ENCODE measurements around the gene EMC9.
A peak's percentile ranks its signal among the peaks of the same experiment; 100 is the strongest.

Gene EMC9

DNA sequence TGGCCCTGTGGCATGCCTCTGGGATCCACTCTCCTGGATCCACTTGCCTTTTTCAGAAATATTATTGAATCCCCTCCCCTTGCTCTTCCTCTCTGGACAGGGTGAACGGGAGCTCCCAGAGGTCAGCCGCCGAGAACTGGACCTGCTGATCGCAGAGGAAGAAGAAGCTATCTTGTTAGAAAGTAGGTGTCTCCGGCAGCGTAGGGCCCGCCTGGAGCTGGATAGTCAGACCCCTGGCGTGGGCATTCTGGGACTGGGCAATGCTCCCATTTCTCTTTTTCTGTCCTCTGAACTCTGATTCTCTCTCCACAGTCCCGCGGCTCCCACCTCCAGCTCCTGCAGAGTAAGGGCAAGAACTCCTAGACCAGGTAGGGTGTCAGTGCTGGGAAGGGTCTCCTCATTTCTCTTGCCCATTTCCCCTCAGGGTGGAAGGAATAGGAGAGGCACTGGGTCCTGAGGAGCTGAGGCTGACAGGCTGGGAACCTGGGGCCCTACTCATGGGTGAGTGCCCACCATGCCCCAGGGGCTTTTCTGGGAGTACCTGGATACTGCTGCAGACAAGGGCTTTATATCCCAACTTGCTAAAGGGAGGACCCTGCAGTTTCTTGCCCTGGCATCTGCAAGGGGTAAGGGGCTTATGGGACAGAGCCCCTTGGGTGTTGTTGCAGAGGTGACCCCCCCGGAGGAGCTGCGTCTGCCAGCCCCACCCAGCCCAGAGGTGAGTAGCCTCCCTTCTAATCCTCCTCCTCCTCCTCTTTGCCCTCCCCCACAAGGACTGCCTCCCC, 35.8 kb upstream of the EMC9 start:
- DNase-seq, result no peak

DNA sequence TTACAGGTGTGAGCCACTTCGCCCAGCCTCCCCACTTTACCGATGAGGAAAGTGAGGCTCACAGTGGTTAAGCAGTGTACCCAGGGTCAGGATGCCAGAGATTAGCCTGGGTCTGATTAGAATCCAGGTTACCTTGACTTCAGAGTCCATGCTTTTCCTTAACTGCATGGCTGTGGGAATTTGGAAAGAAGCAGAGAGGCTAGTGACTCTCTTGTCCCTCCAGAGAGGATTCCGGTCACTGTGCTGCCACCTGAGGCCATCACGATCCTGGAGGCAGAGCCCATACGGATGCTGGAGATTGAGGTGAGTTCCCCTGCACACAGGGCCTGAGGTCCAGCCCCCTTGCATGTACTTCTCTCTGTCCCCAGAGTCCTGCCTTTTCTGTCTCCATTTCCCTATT, 35.2 kb upstream of the EMC9 start:
- no peak for DNase-seq

DNA sequence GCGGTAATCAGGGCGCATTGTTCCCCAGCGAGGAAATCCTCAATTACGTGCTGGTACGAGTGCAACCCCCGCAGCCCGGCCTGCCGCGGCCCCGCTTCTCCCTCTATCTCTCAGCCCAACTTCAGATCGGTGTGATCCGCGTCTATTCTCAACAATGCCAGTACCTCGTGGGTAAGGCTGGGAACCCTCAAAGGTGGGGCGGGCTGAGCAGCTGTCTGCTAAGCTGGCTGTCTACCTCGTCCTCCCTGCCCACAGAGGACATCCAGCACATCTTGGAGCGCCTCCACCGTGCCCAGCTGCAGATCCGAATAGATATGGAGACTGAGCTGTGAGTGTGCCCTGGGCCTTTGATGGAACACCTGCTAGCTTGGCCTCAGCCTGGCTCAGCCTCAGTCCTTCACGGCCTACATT, 31.5 kb upstream of the EMC9 start:
- DNase-seq, result no peak

DNA sequence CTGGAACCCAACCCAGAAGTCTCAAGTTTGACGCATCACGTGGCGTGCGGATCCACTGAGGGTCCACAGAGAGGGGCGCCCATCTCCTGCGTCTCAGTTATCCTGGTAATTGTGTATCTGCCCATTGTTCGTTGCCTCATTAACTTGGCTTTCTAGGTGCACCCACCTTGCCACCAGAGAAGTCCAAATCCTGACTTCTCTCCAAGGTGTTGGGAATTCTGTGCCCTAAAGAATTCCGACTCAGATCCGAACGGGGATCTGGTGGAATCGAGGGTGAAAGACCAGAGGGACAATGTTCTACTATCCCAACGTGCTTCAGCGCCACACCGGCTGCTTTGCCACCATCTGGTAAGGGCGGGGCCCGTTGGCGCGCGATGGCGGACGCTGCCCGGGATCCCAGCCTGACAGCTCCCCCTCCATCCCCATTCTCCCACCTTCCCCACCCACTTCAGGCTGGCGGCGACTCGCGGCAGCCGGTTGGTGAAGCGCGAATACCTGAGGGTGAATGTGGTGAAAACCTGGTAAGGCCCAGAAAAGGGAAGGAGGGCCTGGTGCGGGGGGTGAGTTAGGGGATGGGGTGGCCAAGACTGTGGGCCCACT, 31.0 kb upstream of the EMC9 start:
- DNase-seq, result no peak

DNA sequence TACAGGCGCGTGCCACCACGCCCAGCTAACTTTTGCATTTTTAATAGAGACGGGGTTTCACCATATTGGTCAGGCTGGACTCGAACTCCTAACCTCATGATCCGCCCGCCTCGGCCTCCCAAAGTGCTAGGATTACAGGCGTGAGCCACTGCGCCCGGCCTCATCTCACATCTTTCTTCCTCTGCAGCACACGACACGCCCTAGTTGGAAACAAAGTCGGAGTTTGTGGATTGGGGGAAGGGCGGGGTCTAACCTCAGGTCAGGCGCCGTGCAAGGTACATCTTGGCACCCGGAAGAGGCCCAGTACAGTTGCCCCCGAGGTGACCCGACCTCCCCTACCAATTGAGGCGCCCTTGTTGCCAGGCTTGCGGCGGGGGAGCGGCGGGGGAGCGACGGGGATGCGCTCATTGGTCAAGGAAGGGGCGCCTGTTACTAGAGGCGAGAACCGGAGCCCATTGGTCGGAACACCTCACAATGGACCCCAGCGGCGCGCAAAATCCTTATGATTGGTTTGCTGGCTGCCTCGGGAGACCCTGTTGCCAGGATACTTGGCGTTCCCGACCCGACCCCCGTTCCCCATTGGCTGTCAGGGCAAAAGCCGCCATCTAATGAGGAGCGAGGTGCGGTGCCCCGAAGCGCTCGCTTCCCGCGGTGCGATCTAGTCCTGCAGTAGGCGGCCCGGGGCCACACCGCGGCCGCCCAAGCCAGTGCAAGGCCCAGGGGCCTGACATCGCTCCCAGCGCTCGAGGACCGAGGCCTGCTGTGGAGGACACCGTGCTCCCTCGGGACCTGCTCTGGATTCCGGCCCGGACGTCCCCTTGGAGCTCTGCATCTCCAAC, 30.2 kb upstream of the EMC9 start, which contains the start of gene REC8:
TSS of gene REC8 (plus strand) at position 659 of the 839 bp plus-strand sequence. CDS start 473 bp downstream, outside the sequence.
- DNase-seq, result no peak

DNA sequence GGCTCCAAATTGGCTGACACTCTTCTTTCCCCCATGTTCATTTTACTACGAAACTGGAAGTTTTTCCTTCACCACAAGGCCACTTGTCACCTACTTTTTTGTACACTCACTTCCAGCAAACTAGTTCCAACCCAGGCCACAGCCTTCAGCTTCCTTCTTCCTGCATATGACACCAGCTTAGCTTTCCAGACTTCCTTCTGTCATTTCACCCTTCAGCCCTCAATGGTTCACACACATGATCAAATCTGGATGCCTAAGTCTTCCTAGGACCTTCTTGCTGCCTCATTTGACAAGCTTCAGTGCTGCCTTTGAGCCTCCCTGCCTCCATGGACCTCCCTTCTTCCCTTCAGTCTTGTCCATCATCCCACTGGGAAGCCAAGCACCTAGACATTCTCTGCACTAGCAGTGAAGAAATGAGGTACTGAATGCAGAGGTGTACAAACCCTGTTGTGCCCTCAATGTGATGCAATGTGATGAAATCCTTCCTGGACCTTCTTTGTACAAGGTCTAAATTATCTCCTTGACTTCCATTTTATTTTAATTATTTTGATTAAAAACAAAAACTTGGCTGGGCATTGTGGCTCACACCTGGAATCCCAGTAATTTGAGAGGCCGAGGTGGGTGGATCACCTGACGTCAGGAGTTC, 26.2 kb upstream of the EMC9 start:
- DNase-seq, result no peak

DNA sequence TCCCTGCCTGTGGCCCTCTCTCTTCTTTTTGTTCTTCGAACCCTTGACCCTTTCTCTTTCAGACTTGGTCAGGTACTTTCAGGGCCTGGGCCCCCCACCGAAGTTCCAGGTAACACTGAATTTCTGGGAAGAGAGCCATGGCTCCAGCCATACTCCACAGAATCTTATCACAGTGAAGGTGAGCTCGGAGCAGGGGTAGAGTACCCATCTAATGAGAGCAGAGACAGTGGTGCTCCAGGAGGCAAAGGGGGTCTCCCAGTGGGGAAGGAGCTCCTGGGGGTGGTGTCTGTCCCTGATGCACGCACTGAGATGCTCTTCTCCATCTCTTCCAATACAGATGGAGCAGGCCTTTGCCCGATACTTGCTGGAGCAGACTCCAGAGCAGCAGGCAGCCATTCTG, 24.4 kb upstream of the EMC9 start:
- DNase-seq, result no peak

DNA sequence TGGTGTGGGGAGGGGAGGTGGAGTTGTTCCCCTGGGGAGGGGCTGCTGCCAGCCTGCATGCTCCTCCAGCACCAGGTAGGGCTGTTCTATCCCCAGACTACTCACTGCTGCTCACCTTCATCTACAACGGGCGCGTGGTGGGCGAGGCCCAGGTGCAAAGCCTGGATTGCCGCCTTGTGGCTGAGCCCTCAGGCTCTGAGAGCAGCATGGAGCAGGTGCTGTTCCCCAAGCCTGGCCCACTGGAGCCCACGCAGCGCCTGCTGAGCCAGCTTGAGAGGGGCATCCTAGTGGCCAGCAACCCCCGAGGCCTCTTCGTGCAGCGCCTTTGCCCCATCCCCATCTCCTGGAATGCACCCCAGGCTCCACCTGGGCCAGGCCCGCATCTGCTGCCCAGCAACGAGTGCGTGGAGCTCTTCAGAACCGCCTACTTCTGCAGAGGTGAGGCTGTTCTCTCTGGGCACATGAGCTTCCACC, 23.2 kb upstream of the EMC9 start:
- DNase-seq, result no peak

DNA sequence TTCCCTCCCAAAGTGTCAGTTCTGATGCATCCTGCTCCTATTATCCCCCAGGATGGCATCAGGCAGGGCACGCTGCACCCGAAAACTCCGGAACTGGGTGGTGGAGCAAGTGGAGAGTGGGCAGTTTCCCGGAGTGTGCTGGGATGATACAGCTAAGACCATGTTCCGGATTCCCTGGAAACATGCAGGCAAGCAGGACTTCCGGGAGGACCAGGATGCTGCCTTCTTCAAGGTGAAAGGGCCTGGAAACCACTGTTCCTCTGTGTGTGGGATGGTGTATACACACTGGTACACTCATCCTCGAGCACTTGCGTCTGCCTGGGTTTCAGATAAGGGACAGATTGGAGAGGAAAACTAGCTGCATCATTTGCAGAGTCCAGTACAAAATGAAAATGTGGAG, 20.7 kb upstream of the EMC9 start:
- no peak for DNase-seq

DNA sequence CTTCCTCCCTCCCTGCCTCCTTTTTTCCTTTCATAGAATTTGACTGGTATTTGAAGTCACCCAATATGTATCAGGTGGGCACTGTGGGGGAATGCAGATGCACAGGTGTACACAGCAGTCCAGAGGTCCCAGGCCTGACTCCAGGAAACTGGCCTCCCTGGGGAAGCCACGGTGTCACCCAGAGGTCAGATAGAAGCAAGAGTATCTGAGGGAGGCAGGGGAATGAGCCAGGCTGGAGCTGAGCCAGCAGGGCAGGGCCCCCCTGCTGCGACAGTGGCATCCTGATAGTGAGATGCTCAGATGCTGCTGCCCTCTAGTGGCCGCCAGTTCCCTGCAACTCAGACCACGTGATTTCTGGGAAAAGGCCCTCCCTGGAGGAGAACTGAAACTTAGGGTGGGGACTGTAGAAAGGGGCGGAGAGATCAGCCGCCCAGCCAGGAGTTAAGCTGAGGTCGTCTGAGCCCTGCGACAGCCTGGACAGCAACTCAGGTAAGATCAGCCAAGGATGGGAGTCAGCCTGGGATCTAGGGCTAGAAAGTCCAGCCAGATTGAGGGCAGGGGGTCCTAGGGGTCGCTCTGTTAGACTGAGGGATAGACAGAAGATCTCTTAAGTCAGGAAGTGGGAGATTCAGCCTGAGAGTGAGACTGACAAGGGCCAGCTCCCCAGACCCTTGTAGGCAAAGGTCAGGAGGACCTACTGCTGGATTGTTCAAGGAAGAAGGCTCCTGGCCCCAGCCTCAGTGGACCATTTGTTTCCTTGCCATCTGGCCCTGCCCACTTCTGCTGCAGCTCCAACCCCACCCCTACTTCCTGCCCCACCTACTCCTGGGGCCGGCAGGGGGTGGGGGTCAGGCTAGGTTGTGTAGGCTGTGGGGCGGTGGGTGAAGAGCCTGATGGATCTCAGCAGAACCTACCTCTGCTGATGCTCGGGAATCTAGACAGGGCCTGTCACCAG, 19.7 kb upstream of the EMC9 start, which contains the start of gene IRF9:
TSS of gene IRF9 (plus strand) at position 416 of the 955 bp plus-strand sequence. CDS start 880 bp downstream, outside the sequence.
- peak; percentile 93 for DNase-seq

DNA sequence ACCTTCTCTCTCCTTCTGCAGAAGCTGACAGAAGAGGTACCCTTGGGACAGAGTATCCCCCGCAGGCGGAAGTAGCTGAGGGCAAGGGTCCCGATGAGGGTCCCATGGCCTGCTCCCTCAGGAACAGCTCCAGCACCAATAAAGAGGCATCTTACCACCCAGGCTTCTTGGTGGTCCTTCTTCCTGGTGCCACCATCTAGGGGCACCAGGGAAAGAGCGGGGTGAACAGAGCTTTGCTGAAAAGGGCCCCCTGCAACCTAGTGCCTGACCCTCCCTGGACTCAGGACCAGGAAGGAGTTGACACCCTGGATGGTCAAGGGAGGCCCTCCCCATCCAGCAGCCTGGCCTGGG, 19.1 kb upstream of the EMC9 start:
- no peak for DNase-seq

DNA sequence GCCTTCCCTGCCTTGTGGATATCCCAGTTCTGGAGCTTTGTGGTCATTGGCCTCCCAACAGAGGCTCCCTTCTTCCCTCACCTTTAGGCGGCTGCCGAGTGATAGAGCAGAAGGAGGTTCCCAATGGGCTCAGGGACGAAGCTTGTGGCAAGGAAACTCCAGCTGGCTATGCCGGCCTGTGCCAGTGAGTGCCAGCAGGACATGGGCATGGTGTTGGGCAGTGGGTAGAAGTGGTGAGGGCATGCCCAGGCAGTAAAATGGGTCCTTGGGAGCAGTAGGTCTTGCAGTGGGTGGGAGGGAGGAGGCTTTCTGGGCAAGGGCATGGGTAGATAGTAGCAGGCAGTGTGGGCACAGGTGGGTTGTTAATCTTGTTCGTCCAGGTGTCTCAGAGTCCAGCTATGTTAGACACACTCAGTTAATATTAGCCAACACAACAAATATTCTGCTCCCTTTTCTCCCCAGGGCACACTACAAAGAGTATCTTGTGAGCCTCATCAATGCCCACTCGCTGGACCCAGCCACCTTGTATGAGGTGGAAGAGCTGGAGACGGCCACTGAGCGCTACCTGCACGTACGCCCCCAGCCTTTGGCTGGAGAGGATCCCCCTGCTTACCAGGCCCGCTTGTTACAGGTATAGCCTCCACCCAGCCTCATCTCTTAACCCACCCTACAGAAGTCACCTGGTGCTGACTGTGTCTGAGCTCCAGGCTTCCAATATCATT, 18.5 kb upstream of the EMC9 start:
- no peak for DNase-seq

DNA sequence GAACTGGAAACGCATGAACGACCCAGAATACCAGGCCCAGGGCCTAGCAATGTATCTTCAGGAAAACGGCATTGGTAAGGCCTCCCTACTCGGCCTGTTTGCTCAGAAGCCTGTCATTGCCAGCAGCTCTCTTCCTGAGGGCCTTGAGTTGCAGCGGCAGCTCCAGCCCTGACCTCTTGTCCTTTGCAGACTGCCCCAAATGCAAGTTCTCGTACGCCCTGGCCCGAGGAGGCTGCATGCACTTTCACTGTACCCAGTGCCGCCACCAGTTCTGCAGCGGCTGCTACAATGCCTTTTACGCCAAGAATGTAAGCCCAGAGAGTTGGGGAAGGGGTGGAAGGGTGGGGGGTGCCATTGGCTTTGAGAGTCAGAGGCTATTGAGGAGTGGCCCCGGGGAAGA, 15.9 kb upstream of the EMC9 start:
- DNase-seq, result no peak

DNA sequence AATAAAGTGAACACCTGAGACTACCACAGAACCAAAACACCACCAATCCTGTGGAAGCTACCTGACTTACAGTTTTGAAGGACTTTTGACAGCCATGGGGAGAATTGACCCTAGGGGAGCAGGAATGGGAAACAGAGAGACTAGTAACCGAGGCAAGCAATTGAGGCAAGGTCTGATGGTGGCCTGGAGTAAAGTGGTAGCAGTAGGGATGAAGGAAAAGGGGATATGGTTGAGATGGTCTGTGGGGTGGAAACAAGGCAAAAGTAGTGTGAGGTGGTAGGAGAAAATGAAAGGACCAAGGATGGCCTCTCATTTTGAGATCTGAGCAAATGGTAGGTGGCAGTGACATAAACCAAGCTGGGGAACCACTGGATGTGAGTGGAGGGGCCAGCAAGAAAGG, 15.4 kb upstream of the EMC9 start:
- no peak for DNase-seq

DNA sequence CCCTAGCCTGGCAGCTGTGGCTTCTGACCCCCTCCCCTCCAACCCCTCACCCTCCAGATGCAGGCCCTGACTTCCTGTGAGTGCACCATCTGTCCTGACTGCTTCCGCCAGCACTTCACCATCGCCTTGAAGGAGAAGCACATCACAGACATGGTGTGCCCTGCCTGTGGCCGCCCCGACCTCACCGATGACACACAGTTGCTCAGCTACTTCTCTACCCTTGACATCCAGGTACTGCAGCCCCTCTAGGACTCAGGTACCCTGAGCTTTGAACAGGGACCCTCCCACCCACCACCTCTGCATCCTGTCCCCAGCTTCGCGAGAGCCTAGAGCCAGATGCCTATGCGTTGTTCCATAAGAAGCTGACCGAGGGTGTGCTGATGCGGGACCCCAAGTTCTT, 13.7 kb upstream of the EMC9 start:
- DNase-seq, result no peak

DNA sequence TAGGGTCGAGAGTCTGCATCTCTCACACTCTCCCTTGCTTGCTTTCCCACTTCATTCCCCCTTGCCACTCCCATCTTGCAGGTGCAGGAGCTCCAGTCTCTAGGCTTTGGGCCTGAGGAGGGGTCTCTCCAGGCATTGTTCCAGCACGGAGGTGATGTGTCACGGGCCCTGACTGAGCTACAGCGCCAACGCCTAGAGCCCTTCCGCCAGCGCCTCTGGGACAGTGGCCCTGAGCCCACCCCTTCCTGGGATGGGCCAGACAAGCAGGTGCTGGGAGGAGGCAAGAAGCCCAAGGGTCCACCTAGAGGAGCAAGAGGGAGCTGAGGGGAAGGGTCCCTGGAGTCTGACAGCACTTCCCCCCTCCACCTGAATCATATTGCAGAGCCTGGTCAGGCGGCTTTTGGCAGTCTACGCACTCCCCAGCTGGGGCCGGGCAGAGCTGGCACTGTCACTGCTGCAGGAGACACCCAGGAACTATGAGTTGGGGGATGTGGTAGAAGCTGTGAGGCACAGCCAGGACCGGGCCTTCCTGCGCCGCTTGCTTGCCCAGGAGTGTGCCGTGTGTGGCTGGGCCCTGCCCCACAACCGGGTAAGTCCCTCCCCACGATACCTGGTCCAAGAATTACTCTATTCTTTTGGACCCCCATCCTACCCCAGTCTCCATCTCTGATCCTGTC, 10.2 kb upstream of the EMC9 start:
- DNase-seq, result no peak

DNA sequence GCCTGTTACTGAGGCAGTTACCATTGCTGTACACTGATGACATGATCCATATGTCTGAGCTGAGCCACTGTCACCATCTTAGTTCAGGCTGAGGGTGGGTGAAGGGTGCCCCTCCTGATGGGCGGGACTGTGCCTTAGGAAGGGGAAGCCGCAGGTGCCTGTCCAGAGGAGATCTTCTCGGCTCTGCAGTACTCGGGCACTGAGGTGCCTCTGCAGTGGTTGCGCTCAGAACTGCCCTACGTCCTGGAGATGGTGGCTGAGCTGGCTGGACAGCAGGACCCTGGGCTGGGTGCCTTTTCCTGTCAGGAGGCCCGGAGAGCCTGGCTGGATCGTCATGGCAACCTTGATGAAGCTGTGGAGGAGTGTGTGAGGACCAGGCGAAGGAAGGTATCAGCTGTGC, 9.6 kb upstream of the EMC9 start:
- no peak for DNase-seq

DNA sequence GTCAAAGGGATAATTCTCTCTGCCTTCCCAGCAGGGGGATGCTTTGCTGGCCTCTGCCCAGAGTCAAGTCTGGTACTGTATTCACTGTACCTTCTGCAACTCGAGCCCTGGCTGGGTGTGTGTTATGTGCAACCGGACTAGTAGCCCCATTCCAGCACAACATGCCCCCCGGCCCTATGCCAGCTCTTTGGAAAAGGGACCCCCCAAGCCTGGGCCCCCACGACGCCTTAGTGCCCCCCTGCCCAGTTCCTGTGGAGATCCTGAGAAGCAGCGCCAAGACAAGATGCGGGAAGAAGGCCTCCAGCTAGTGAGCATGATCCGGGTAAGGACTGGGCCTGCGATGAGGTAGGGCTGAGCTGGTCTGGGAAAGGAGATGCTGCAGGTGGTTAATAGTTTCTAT, 9.2 kb upstream of the EMC9 start:
- DNase-seq, result no peak

DNA sequence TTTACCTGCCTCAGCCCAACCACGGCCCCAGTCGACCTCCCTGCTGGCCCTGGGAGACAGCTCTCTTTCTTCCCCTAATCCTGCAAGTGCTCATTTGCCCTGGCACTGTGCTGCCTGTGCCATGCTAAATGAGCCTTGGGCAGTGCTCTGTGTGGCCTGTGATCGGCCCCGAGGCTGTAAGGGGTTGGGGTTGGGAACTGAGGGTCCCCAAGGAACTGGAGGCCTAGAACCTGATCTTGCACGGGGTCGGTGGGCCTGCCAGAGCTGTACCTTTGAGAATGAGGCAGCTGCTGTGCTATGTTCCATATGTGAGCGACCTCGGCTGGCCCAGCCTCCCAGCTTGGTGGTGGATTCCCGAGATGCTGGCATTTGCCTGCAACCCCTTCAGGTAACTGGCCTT, 8.7 kb upstream of the EMC9 start:
- no peak for DNase-seq

DNA sequence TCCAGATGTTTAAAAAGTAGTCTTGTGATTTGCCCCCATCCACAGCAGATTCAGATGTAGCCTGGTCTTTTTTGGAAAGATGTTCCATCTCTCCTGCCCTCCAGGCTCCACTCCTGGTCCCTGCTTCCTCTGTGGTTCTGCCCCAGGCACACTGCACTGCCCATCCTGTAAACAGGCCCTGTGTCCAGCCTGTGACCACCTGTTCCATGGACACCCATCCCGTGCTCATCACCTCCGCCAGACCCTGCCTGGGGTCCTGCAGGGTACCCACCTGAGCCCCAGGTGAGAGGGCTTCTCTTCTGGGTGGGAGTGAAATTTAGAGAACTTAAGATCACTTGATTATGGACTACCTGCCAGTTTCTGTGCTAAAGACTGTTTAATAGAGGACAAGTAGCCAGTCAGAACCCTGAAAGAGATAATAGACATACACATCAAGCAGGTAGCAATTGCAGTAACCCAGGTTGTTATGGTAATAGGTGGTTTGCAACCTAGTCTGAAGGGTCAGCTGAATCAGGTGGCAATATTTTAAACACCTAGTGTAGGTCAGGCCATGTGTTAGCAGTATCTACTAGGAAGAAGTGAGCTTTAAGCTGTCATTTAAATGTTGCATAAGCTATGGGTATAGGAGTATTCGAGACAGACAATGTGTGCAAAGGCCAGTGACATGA, 8.0 kb upstream of the EMC9 start:
- DNase-seq, result no peak
